ENCODE results near the gene BBS1.

DNA sequence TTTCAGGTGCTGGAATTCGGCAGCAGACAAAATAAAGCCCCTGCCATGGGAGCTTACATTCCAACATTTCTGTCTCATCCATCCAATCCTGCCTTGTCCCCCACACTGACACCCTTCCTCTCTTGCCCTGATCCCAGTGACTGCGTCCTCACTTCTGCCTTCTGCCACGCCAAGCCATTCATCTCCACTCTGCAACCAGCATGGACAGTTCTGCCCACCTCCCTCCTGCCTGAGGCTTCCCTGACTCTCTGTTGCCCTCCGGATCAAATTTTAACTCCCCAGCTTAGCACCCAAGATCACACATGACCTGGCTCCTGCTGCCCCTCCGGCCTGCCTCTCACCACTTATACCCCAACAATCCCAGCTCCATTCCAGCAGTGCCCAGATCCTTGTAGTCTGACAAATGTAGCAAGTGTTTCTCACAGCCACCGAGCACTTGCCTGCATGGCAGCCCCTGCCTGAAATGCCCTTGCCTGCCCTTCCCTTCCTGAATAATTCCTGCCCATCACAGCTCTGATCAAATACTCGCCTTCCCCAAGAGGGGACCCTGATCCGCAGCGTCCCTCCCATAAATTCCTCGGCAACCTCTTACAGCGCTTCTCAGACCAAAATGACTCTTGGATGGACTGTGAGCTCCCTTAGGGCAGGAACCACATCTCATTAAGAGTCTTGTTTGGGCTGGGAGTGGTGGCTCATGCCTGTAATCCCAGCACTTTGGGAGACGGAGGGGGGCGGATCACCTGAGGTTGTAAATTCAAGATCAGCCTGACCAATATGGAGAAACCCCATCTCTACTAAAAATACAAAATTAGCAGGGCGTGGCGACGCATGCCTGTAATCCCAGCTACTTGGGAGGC, 38.6 kb downstream of the BBS1 start:
- TF ChIP-seq, protein P1, sequence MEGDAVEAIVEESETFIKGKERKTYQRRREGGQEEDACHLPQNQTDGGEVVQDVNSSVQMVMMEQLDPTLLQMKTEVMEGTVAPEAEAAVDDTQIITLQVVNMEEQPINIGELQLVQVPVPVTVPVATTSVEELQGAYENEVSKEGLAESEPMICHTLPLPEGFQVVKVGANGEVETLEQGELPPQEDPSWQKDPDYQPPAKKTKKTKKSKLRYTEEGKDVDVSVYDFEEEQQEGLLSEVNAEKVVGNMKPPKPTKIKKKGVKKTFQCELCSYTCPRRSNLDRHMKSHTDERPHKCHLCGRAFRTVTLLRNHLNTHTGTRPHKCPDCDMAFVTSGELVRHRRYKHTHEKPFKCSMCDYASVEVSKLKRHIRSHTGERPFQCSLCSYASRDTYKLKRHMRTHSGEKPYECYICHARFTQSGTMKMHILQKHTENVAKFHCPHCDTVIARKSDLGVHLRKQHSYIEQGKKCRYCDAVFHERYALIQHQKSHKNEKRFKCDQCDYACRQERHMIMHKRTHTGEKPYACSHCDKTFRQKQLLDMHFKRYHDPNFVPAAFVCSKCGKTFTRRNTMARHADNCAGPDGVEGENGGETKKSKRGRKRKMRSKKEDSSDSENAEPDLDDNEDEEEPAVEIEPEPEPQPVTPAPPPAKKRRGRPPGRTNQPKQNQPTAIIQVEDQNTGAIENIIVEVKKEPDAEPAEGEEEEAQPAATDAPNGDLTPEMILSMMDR (IDR thresholded peaks at IDR 0.05), result no peak
- no peak for TF ChIP-seq POLR2A (IDR thresholded peaks at IDR 0.05)
